Fibroblast of skin of scalp (primary cell): ENCODE data around the gene PINK1.

ENCODE experiments used
- DNase-seq: peaks from one replicate; pipeline ENCODE4 v3.0.0-alpha.2; 2013

Gene PINK1

DNA sequence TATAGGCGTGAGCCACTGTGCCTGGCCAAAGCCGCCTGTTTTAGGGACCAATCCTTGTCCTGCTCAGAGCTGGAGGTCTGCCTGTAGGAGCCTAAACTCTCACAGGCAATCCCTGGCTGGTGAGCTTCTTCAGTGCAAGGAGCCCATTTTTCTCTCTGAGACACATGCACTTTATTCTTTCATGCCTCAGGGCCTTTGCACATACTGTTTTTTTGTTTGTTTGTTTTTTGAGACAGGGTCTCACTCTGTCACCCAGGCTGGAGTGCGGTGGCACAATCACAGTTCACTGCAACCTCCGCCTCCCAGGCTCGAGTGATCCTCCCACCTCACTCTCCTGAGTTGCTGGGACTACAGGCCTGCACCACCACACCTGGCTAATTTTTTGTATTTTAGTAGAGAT lies 21.6 kb upstream of the PINK1 start:
- no peak for DNase-seq

DNA sequence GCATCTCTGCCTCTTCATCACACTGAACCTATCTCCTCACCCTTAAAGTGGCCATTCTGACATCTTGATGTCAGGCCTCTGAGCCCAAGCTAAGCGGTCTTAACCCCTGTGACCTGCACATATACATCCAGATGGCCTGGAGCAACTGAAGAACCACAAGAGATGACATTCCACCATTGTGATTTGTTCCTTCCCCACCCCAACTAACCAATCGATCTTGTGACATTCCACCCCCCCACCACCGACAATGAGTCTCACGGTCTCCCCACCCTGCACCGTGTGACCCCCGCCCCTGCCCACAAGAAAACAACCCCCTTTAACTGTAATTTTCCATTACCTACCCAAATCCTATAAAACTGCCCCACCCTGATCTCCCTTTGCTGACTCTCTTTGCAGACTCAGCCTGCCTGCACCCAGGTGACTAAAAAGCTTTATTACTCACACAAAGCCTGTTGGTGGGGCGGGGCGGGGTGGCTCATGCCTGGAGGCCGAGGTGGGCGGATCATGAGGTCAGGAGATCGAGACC lies 21.0 kb upstream of the PINK1 start:
- DNase-seq, result no peak

DNA sequence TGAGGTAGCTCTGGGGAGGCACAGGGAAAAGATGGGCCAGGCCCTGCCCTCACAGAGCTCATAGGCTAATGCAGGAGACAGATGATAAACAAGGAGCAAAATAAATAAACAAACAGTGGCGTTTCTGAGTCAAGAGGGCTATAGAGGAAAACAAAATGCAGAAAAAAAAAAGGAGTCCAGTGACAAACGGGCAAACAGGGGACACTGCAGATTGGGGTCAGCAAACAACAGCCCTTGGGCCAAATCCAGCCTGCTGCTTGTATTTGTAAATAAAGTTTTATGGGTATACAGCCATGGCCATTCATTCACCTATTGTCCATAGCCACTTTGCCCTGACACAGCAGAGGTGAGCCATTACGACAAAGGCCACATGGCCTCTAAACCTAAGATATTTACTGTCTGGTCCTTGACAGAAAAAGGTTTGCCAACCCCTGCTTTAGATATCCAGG lies 19.1 kb upstream of the PINK1 start:
- no peak for DNase-seq

DNA sequence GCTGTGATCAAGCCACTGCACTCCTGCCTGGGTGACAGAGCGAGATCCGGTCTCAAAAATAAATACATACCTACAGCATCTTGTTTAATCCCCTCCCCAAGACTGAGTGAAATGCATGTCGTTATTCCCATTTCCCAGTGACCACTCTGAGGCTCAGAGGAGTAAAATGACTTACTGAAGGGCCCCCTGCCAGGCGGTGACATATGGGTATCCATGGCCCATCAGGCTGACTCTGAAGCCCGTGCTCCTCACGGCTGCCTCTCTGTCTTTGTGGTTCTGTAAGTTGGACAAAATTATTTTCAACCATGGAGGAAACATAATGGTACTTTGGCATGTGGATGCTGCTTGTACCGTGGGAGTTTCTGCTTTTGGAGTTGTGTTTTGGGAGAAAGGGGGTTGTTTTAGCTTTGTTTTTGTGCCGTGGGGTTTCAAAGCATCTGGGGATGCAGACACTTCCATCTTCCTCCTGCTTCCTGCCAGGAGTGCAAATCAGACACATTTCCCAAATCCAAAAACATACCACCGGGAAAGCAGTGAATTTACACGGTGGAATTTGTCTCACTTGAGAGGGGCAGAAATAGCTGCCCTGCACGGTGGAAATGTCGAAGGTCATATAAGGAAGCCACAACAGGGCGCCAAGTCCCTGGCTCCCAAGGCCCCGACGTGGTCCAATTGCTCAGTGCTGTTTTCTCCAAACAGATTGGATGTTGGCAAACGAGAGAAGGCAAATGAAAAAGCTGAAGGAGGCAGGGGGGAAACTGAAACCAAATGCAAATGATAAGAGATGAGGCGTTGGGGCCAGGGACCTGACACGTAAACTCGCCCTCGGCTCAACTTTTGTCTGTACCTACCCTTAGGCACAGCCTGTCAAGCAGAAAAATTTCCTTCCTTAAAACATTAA lies 17.1 kb upstream of the PINK1 start:
- no peak for DNase-seq

DNA sequence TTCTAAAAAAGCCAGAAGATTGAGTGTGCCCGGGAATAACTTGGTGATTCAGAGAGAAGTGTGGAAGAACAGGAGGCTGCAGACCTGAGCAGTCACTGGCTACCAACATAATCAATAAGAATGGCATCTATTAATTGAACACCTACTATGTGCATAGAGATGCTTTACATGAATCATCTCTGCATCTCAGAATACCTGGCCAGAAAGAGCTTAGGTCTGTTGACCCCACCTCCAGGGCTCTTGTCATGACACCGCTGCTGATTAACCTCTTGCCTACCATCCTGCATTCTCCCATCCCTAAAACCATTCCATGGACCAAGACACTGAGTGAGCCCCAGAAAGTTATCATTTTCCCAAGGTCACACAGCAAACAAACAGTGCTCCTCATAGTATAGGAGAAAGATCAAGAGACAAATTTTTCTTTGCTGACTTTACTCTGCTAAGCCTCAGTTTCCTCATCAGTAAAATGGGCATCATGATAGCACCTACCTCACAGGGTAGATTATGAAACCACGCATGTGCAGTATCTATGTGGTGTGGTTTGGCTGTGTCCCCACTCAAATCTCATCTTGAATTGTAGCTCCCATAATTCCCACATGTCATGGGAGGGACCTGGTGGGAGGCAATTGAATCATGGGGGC lies 16.3 kb upstream of the PINK1 start:
- DNase-seq, result no peak

DNA sequence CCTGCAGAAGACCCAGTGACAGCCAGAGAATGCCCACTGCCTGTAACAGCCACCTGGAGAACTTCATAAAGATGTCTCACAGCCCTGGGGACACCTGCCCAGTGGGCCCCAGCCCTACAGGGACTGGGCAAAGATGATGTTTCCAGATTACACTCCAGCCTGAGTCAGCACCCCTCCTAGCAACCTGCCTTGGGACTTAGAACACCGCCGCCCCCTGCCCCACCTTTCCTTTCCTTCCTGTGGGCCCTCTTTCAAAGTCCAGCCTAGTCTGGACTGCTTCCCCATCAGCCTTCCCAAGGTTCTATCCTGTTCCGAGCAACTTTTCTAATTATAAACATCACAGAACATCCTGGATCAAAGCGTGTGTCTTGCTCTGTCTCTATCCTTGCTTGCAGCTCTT lies 14.7 kb upstream of the PINK1 start:
- DNase-seq, result no peak

DNA sequence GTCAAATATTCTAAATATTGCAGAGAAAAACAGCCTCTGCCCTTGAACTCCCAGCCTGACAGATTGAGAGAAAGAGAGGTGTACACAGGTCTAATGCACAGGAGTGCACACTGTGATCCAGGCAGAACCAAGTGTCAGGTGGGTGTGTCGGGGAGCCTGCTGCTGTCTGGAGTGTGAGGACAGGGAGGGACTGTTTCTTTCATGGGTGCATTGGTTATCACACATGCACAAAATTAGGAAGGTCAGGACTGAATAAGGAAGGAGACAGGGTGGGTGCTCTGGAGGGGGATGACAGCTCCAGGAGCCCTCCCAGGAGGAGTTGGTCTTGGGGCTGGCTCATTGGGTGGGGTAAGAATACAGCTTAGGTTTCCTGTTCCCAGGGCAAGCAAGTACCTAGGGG lies 13.3 kb upstream of the PINK1 start:
- DNase-seq, result no peak

DNA sequence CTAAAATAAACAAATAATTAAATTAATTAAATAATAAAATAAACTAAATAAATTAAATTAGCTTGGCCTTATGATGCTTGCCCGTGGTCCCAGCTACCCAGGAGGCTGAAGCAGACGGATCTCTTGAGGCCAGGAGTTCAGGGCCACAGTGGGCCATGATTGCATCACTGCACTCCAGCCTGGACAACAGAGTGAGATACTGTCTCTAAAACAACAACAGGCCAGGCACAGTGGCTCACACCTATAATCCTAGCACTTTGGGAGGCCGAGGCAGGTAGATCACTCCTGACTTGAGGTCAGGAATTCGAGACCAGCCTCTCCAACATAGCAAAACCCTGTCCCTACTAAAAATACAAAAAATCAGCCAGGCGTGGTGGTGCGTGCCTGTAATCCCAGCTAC lies 12.2 kb upstream of the PINK1 start:
- DNase-seq, result no peak

DNA sequence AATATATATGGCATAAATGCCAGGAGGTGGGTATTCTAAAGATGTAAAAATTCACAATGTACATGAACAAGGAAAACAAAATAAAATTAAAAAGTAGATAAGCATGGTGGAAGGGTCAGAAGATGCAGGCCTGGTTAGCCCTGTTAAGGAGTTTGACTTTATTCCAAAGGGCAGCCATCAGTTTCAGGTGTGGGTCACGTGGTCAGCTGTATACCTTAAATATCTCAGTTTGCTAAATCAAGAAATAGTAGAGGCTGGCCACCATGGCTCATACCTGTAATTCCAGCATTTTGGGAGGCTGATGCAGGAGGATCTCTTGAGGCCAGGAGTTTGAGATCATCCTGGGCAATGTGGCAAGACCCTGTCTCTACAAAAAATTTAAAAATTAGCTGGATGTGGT lies 8.5 kb upstream of the PINK1 start:
- no peak for DNase-seq

DNA sequence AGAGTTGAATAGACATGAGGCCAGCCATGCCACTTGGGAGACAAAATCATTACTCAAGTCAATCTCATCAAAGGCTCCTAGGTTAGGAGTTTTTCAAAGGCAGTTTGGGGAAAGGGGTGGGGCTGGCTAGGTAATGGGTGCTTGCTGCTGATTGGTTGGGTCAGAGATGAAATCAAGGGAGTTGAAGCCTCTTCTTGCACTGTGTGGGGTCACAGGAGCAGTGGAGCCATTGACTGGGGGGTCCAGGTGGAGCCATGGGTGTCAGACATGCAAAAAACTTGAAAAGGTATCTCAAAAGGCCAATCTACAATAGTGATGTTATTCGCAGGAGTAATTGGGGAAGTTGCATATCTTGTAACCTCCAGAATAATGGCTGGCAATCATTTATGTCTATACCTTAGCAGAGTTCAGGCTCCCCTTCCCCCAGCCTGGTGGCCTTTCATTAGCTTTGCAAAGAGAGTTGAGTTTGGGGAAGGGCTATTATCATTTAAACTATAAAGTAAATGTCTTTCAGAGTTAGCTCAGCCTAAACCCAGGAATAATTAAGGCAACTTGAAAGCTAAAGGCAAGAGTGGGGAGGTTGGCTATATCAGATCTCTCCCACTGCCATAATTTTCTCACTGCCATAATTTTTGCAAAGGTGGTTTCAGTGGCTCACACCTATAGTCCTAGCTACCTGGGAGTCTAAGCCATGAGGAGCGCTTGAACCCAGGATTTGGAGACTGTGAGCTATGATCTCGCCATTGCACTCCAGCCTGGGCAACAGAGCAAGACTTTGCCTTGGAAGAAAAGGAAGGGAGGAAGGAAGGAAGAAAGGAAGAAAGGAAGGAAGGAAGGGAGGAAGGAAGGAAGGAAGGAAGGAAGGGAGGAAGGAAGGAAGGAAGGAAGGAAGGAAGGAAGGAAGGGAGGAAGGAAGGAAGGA lies 7.8 kb upstream of the PINK1 start:
- no peak for DNase-seq

DNA sequence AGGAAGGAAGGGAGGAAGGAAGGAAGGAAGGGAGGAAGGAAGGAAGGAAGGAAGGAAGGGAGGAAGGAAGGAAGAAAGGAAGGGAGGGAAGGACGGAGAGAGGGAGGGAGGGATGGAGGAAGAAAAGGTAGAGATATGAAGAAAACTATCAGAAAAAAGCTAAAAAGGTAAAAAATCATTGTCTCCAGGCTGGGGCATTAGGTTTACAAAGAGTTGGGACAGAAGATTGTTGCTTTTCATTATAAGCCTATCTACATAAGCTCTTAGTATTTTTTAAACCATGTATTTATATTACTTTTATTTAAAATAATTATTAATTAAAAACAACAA lies 7.2 kb upstream of the PINK1 start:
- no peak for DNase-seq

DNA sequence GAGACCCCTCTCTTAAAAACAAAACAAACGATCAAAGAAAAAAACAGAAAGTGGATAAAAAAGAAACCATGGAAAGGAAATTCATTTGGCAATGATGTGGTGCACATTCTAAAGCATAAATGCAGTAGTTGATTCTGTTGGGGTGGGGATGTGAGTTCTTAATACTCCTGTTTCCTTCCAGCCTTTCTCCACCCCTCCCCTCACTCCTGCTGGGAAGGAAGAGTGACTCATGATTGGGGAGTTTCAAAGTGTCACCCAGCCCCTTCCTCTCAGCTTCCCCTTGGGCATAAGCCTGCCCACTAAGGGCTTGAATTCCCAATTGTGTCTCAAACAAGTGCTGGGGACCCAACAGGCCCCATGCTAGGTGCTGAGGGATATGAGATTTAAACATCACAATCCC lies 6.7 kb upstream of the PINK1 start:
- no peak for DNase-seq

DNA sequence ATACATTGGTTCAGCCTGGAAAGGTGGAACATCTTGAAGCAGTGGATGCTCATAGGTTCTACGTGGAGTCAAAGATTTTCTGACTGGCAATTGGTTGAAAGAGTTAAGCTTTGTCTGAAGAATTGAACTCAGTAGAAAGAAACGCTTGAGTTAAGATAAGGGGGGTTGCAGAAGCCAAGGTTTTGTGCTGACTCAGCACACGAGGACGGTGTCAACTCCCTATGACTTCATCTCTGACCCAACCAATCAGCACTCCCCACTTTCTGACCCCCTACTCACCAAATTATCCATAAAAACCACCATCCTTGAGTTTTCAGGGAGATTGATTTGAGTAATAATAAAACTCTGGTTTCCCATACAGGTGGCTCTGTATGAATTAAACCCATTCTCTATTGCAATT lies 2.5 kb upstream of the PINK1 start:
- DNase-seq, result no peak

DNA sequence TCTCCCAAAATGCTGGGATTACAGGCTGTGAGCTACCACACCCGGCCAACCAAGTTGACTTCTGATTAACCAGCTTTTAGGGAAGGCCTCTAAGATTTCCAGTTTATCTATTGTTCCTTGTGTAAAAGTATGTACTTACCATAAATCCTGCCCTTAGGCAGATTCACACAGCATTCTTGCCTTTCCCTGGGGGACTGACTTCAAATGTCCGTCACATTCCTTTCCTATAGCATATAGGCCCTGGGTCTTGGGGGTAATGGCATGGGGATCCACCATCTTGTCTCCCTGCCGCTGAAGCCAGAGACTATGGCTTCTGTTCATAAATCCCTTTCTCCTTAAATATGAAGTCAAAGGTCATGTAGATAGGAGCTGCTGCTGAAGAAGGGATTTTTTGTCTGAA lies 872 bp upstream of the PINK1 start:
- DNase-seq, result peak; percentile 75

DNA sequence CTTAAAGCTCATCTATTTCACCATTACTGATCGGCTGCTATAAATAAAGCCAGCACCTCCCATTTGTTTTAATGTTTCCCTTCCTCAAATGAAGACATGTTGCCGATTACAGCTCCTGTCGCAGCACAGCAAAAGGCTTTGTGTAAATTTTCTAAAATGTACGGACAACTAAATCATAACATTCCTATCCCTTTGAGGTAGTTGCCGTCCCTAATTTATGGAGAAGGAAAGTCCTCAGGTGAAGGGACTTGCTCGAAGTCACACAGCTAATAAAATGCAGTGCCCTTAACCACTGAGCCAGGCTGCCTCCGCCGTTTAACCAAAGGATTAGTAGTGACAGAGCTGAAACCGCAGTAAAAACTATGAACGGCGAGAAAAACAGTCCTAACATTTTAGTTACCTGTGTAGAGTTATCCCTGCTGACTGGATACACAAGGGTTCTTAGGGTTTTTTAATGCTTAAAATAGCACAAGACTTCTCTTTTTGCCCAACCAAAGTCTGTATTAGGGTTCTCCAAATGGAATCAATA lies 871 bp downstream of the PINK1 start:
- no peak for DNase-seq

DNA sequence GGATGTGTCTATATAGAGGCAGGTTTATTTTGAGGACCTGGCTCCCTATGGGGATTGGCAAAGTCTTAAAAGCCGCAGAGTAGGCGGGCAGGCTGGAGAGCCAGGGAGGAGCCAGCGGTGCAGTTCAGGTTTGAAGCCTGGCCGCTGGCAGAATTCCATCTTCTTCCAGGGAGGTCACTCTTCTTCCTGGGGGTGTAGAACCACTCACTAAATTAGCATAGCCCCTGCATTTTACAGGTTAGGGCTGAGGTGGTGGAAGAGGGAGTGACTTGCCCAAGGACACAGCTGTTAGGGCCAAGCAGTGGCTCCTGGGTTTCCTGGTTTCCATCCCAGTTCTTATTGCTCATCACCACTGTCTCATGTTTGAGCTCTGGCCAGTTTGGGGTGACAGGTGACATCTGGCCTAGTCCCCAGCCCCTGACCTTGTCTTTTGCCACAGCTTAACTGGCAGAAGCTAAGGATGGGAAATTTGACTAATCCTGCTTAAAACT lies 1.4 kb downstream of the PINK1 start:
- peak; percentile 44 for DNase-seq

DNA sequence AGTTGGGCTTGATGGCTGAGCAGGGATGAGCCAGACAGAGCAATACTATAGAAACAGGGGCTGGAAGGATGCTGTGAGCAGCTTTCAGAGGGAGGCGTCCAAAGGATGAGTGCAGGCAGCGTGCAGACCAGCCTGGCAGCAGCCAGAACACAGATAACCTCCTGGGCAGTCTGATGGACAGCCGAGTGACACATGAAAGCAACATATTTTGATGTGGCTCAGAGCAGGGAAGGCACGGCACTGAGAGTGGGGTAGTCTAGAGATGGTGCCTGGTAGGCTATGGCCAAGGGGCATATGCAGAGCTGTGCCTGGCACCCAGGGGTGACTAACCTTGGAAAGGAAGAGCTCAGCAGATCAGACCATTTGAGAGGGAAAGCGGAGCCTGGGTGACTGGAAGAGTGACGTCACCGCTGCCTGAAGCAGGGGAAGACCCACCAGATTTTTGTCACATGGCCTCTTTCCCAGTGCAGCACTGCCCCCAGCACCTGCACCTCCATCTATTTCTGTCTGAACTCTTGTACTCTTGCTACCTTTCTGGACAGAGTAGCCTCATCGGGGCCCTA lies 3.6 kb downstream of the PINK1 start:
- DNase-seq, result no peak

DNA sequence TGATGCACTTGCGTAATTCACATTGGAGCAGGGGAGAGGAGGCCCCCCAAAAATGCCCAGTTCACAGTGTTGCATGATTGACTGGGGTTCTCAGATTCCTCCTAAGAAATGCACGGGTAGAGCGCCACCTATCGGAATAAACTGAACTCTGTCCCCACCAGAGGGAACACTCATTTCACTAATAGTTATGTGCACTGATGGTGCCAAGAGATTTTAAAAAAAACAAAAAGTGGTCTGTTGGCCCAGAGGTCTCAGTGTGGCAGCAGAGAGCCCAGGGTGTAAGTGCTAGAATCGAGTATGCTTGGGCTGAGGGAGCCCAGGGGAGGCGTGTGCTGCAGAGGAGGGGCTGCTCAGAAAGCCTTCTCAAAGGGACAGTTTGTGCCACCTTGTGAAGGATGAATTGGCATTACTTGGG lies 6.9 kb downstream of the PINK1 start:
- peak; percentile 61 for DNase-seq

DNA sequence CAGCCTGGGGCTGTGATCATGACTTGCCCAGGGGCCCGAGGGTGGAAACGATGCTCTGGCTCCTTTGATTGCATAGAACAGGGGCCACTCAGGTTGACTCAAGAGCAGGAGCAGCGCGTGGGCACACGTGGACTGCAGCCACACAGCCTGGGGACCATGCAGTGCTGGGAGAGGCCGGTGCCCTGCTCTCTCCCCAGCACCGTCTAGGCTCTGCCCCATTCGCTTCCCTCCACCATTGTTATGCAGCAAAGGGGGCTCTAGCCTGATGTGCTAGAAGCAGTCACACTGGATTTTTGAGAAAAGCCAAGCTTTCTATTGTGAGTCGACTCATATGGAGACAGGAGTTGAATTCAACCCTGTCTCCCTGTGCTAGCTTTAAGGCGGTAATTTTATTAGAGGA lies 8.7 kb downstream of the PINK1 start:
- no peak for DNase-seq

DNA sequence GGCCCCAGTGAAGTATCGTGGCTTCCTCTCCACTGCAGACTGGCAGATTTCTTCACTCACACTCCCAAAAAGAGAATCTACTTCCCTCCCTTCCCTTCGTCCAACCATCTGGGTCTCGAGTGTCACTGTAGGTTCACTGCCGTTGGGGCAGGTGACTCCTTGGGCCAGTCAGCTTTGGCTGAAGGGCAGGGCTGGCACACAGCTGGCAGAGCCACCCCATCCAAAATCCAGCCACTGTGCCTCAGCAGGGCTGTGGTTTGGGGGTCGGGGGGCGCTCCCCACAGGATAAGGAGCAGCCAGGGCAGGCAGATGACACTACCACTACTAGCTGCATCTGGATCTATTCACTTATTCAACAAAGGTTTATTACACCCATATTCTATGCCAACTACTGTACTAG lies 9.8 kb downstream of the PINK1 start:
- DNase-seq, result no peak

DNA sequence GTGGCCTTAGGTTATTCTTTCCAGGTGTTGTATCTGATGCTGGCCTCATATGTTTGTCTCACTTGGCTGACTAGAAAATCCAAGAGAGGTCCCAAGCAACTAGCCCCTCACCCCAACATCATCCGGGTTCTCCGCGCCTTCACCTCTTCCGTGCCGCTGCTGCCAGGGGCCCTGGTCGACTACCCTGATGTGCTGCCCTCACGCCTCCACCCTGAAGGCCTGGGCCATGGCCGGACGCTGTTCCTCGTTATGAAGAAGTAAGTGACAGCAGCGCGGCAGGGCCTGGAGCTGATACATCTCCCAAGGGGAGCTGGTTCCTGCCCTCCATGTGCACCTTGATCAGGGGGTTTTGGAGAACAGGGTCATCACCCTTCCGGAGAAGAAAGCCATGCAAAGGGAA lies 11.2 kb downstream of the PINK1 start:
- no peak for DNase-seq

DNA sequence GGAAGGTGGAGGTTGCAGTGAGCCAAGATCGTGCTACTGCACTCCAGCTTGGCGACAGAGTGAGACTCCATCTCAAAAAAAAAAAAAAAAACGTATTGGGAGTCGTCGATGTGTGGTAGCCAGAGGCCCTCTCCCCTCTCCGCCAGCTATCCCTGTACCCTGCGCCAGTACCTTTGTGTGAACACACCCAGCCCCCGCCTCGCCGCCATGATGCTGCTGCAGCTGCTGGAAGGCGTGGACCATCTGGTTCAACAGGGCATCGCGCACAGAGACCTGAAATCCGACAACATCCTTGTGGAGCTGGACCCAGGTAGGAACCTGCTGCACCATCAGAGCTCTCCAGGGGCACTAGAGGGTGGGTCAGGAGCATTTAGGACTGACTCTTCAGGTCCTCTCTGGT lies 12.2 kb downstream of the PINK1 start:
- no peak for DNase-seq
